ENCODE measurements around the gene CNTN1. TPM values are rescaled to one million over a fixed set of nuclear protein-coding genes. Genes with fewer than 3 reads are reported as not detected.

CNTN1 gene
- total and polyA plus RNA-seq, 2 of the 8 experiments (the other 6 are each of a cell fraction or from before 2014, with no cell fraction given): 7.2 to 21.8 TPM

DNA sequence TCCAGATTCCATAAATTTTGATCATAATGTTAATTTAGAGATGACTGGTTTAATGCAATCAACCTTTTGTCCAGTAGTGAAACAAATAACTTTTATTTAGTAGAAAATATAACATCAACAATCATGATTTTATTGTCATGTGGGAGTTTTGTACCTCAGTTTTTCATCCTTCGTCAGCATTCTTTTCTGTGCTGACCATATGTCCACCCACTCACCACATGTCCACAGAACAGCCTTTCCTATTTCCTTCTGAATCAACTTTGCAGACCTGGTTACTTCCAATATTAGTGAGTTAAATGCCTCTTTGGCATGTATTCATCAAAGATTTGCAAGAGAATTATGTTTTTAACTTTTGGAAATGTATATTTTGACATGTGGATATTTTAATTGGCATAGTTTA is 36.8 kb upstream of the CNTN1 start (continued):
- TF ChIP-seq RNF2 (IDR thresholded peaks at IDR 0.05; ENCODE audit: borderline replicate concordance, low read depth, low read length, missing control alignments, poor library complexity, severe bottlenecking) (no peak), SP1 (IDR thresholded peaks at IDR 0.05; ENCODE audit: low read depth, low read length) (no peak), MAFK (IDR thresholded peaks at IDR 0.05; ENCODE audit: low read depth, low read length) (no peak), POU5F1 (IDR thresholded peaks at IDR 0.05; ENCODE audit: low read depth, low read length) (no peak), TAF1 (IDR thresholded peaks at IDR 0.05; ENCODE audit: low read depth, low read length) (no peak), TAF7 (optimal IDR thresholded peaks at IDR 0.05; ENCODE audit: borderline replicate concordance, low read depth, low read length) (no peak)

Data from H1 (cell line).